CD14-positive monocyte (primary cell): ENCODE results near the gene WNT2. TPM values are rescaled to one million over a fixed set of nuclear protein-coding genes. Genes with fewer than 3 reads are reported as not detected.

Experiments used
- DNase-seq, 3 donors: peaks; one replicate each; pipeline ENCODE4 v3.0.0-alpha.2; 2011 to 2022
- H2AFZ ChIP-seq: 2 replicates; pipeline ENCODE4 v1.6.0; 2012; ENCODE audit warnings: mild to moderate bottlenecking, low read depth, low read length, inconsistent platforms; ENCODE audit not compliant: insufficient read depth, poor library complexity, severe bottlenecking
- H3K27ac ChIP-seq, 2 donors: 1 replicate in 1 of 2; 2 replicates in 1 of 2; pipeline ENCODE4 v1.5.1; 2012 to 2013; ENCODE audit warnings: low read length in 2 of 2, control low read depth in 1 of 2, inconsistent platforms in 1 of 2, low read depth in 1 of 2, mild to moderate bottlenecking in 1 of 2
- H3K27me3 ChIP-seq, 2 donors: one replicate each; pipeline versions ENCODE4 v1.6.0 to v1.6.1; 2011 to 2013; ENCODE audit warnings: low read length in 2 of 2; ENCODE audit not compliant: control insufficient read depth in 2 of 2, insufficient read depth in 2 of 2
- H3K36me3 ChIP-seq, 2 donors: replicated peaks in 1 of 2; 1 replicate in 1 of 2; 2 replicates in 1 of 2; pipeline versions ENCODE4 v1.5.1 to v1.6.1; 2012 to 2013; ENCODE audit warnings: low read length in 2 of 2, control low read depth in 1 of 2, inconsistent platforms in 1 of 2, mild to moderate bottlenecking in 1 of 2; ENCODE audit not compliant: insufficient read depth in 2 of 2, control insufficient read depth in 1 of 2
- H3K4me1 ChIP-seq, 2 donors: 1 replicate in 1 of 2; 2 replicates in 1 of 2; pipeline versions ENCODE4 v1.5.1 to v1.6.1; 2012 to 2013; ENCODE audit warnings: low read length in 2 of 2, control low read depth in 1 of 2, inconsistent platforms in 1 of 2, mild to moderate bottlenecking in 1 of 2, moderate library complexity in 1 of 2; ENCODE audit not compliant: insufficient read depth in 2 of 2, control insufficient read depth in 1 of 2
- H3K4me2 ChIP-seq: replicated peaks from 2 replicates; pipeline ENCODE3; 2012; ENCODE audit warnings: low read length, moderate library complexity, mild to moderate bottlenecking; ENCODE audit not compliant: poor library complexity, severe bottlenecking; ENCODE audit errors: extremely low read depth
- H3K4me3 ChIP-seq, 3 experiments: fragments of 200-600 bp in 1 of 3; sonication (generic) in 1 of 3; replicated peaks in 1 of 3; 1 replicate in 2 of 3; 2 replicates in 1 of 3; pipeline ENCODE4 v1.5.1; 2011 to 2013; ENCODE audit warnings: low read length in 3 of 3, mild to moderate bottlenecking in 3 of 3, control low read depth in 2 of 3, low read depth in 2 of 3, inconsistent platforms in 1 of 3, moderate library complexity in 1 of 3
- H3K79me2 ChIP-seq: 2 replicates; pipeline ENCODE4 v1.6.0; 2012; ENCODE audit warnings: mild to moderate bottlenecking, control low read depth, inconsistent platforms, low read length, moderate library complexity; ENCODE audit not compliant: insufficient read depth
- H3K9ac ChIP-seq: 2 replicates; pipeline ENCODE4 v1.6.0; 2017; ENCODE audit warnings: low read length, mild to moderate bottlenecking; ENCODE audit not compliant: insufficient read depth, poor library complexity, severe bottlenecking
- H3K9me3 ChIP-seq, 2 donors: replicated peaks in 1 of 2; 1 replicate in 1 of 2; 2 replicates in 1 of 2; pipeline versions ENCODE4 v1.5.1 to v1.6.1; 2012 to 2013; ENCODE audit warnings: low read length in 2 of 2, control low read depth in 1 of 2; ENCODE audit not compliant: control insufficient read depth in 1 of 2, insufficient read depth in 1 of 2
- H4K20me1 ChIP-seq: 2 replicates; pipeline ENCODE4 v1.6.0; 2012; ENCODE audit warnings: mild to moderate bottlenecking, low read length, control low read depth, moderate library complexity; ENCODE audit not compliant: insufficient read depth
- H3K27ac Mint-ChIP-seq, 7 donors: one replicate each; pipeline ENCODE4 v1.8.0; 2020; ENCODE audit warnings: mild to moderate bottlenecking in 7 of 7, mixed read lengths in 7 of 7, moderate library complexity in 6 of 7, inconsistent platforms in 2 of 7
- H3K27me3 Mint-ChIP-seq, 3 donors: one replicate each; pipeline ENCODE4 v1.8.0; 2021 to 2022; ENCODE audit warnings: low read depth in 3 of 3, mild to moderate bottlenecking in 3 of 3, mixed read lengths in 3 of 3, moderate library complexity in 3 of 3, inconsistent platforms in 1 of 3
- H3K36me3 Mint-ChIP-seq, 2 donors: one replicate each; pipeline ENCODE4 v1.8.0; 2020; ENCODE audit warnings: mixed read lengths in 2 of 2, inconsistent platforms in 1 of 2, mild to moderate bottlenecking in 1 of 2
- H3K4me1 Mint-ChIP-seq: one replicate; pipeline ENCODE4 v1.8.0; 2020; ENCODE audit warnings: mild to moderate bottlenecking, mixed read lengths
- H3K4me3 Mint-ChIP-seq, 2 donors: one replicate each; pipeline ENCODE4 v1.8.0; 2020; ENCODE audit warnings: mild to moderate bottlenecking in 2 of 2, mixed read lengths in 2 of 2, moderate library complexity in 1 of 2
- H3K9me3 Mint-ChIP-seq, 7 donors: one replicate each; pipeline ENCODE4 v1.8.0; 2020 to 2022; ENCODE audit warnings: mixed read lengths in 7 of 7, mild to moderate bottlenecking in 6 of 7, moderate library complexity in 6 of 7, inconsistent platforms in 2 of 7
- CTCF ChIP-seq: fragments of 200-600 bp; IDR thresholded peaks from one replicate; pipeline ENCODE4 v1.8.0; 2022; ENCODE audit warnings: antibody characterized with exemption, mild to moderate bottlenecking
- WGBS: methylation state at CpG from one replicate; pipeline ENCODE4 v1.1.5; 2013; ENCODE audit warnings: missing lambda C conversion rate; ENCODE audit not compliant: insufficient coverage; 5-methylcytosine and 5-hydroxymethylcytosine counted together
- intact Hi-C, 2 donors: fragments of 100-400 bp; cut with micrococcal nuclease; formaldehyde crosslinking; loops; one replicate each; pipeline versions ENCODE4 v1.15.0 to v1.15.1; 2023
- polyA plus RNA-seq, 3 donors: library from polyadenylated mRNA; depleted of rRNA in 1 of 3; unstranded in 2 of 3; stranded (reverse) in 1 of 3; fragments of 300-500 nt in 2 of 3; fragments of >200 nt in 1 of 3; fragmentation: Illumina TruSeq in 2 of 3; gene quantifications; 1 replicate in 2 of 3; 2 replicates in 1 of 3; pipeline ENCODE4 v1.2.3, GENCODE V29; 2012 to 2021

WNT2 gene
- polyA plus RNA-seq, 3 donors: not detected

DNA sequence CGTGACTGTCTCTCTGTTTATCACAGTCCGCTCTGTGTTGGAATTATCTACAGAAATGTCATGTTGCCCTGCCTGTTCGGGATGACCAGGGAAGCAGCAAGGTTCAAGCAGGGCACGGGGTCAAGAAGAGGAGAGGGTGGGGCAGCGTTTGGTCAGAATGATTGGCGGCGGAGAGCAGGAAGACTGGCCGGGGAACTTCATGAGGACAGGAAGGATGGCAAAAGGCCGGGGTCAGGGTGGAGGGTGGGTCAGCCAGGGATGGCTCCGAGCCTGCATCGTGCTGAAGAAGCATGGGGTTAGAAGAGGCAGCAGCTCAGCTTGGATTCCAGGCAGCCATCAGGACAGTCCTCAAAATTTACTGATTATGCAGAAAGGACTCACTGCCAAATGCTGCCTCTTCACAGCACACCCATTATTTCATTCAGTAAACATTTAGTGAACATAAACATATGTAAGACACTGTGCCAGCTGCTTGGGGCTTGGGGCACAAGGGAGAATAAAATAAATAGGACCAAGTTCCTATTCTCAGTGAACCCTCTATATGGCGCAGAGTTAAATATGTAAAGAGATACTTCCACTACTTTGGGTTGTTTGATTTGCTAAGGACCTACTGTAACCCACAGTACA lies 42.8 kb downstream of the WNT2 start:
- no peak overlapping the region for H3K4me3 ChIP-seq
- no peaks in the 10 kb centered on the region for H3K27me3 ChIP-seq
- H3K9me3 ChIP-seq: no peaks in the 10 kb centered on the region
- H3K79me2 ChIP-seq: no peaks in the 10 kb centered on the region
- WGBS: 87% methylated on average over 10 of the region's 12 CpGs
- intact Hi-C loops: no loop called here
- peaks cover 0 to 11% (median 3%) of the 10 kb centered on the region in 7 donors for H3K9me3 Mint-ChIP-seq
- H3K9ac ChIP-seq: no peak overlapping the region
- no peak for DNase-seq
- peaks cover 1 to 6% (median 2%) of the 10 kb centered on the region in 3 donors for H3K27me3 Mint-ChIP-seq
- H3K4me1 Mint-ChIP-seq: no peaks in the 10 kb centered on the region
- no peak for TF ChIP-seq CTCF
- H3K27ac ChIP-seq: no peak overlapping the region
- no peak overlapping the region for H3K4me2 ChIP-seq
- H3K4me1 ChIP-seq: no peaks in the 10 kb centered on the region
- H3K36me3 ChIP-seq: no peaks in the 10 kb centered on the region
- no peak overlapping the region for H3K4me3 Mint-ChIP-seq
- H4K20me1 ChIP-seq: no peaks in the 10 kb centered on the region
- H3K36me3 Mint-ChIP-seq: no peaks in the 10 kb centered on the region
- no peak overlapping the region for H3K27ac Mint-ChIP-seq
- no peak overlapping the region for H2AFZ ChIP-seq

DNA sequence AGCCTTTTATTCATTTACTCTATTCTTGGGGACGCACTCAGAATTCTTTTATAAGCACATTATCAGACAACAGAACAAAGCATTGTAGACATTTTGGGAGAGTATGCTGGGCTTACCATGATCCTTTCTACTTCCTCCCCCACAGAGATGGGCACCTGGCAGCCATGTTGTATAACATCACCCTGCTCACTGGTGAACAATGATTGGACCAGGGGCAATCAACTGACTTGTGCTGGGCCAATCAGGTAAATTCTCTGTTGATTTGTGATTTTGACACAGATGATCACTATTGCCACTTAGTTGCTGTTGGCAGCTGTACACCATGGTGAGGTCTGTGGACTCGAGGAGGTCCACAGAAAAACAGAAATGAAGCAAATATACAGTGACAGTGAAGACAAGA lies 43.7 kb downstream of the WNT2 start:
- peaks cover 0 to 14% (median 4%) of the 10 kb centered on the region in 7 donors for H3K9me3 Mint-ChIP-seq
- no peak for TF ChIP-seq CTCF
- H3K36me3 ChIP-seq: no peaks in the 10 kb centered on the region
- H3K4me3 ChIP-seq: no peak overlapping the region
- 100% methylated on average over 1 of the region's 2 CpGs for WGBS
- no peaks in the 10 kb centered on the region for H3K36me3 Mint-ChIP-seq
- H3K27me3 ChIP-seq: no peaks in the 10 kb centered on the region
- no peak overlapping the region for H3K4me2 ChIP-seq
- H3K27ac Mint-ChIP-seq: no peak overlapping the region
- H3K27ac ChIP-seq: no peak overlapping the region
- no peak overlapping the region for H3K4me3 Mint-ChIP-seq
- DNase-seq: no peak
- H3K9ac ChIP-seq: no peak overlapping the region
- no peaks in the 10 kb centered on the region for H3K9me3 ChIP-seq
- intact Hi-C loops: no loop called here
- no peaks in the 10 kb centered on the region for H3K4me1 ChIP-seq
- peaks cover 1 to 6% (median 2%) of the 10 kb centered on the region in 3 donors for H3K27me3 Mint-ChIP-seq
- no peaks in the 10 kb centered on the region for H4K20me1 ChIP-seq
- no peaks in the 10 kb centered on the region for H3K4me1 Mint-ChIP-seq
- no peak overlapping the region for H2AFZ ChIP-seq
- no peaks in the 10 kb centered on the region for H3K79me2 ChIP-seq
